Suprapubic skin (tissue), 4 donors: ENCODE results near the gene MAD1L1. TPM values are rescaled to one million over a fixed set of nuclear protein-coding genes. Genes with fewer than 3 reads are reported as not detected.

Experiments
- DNase-seq, 2 donors: peaks; one replicate each; pipeline ENCODE4 v3.0.0-alpha.2; 2019; ENCODE audit warnings: low spot score in 2 of 2
- H3K27ac ChIP-seq: fragments of 200-600 bp; sonication (generic); one replicate; pipeline ENCODE4 v1.5.1; 2019
- H3K27me3 ChIP-seq: fragments of 200-600 bp; sonication (generic); one replicate; pipeline ENCODE4 v1.5.1; 2019
- H3K36me3 ChIP-seq: fragments of 200-600 bp; sonication (generic); one replicate; pipeline ENCODE4 v1.5.1; 2019
- H3K4me1 ChIP-seq: fragments of 200-600 bp; sonication (generic); one replicate; pipeline ENCODE4 v1.5.1; 2019
- H3K4me3 ChIP-seq: fragments of 200-600 bp; sonication (generic); one replicate; pipeline ENCODE4 v1.5.1; 2019; ENCODE audit warnings: mild to moderate bottlenecking
- H3K9me3 ChIP-seq: fragments of 200-600 bp; sonication (generic); one replicate; pipeline ENCODE4 v1.5.1; 2019
- CTCF ChIP-seq, 2 donors: fragments of 200-600 bp in 1 of 2; fragments of 450-650 bp in 1 of 2; sonication (generic) in 1 of 2; IDR thresholded peaks; one replicate each; pipeline ENCODE4 v1.5.1; 2016 to 2019; ENCODE audit warnings: antibody characterized with exemption in 2 of 2, mild to moderate bottlenecking in 1 of 2, moderate library complexity in 1 of 2
- EP300 ChIP-seq: sonication (generic); formaldehyde crosslinking; IDR thresholded peaks from one replicate; pipeline ENCODE4 v1.6.1; 2017; ENCODE audit warnings: antibody characterized with exemption
- POLR2A ChIP-seq, 2 donors: fragments of 450-650 bp; IDR thresholded peaks; one replicate each; pipeline ENCODE4 v1.6.1; 2017; ENCODE audit warnings: antibody characterized with exemption in 2 of 2, mild to moderate bottlenecking in 2 of 2, moderate library complexity in 2 of 2
- POLR2AphosphoS5 ChIP-seq, 3 donors: sonication (generic); formaldehyde crosslinking; IDR thresholded peaks; one replicate each; pipeline ENCODE4 v1.6.1; 2017; ENCODE audit warnings: antibody characterized with exemption in 3 of 3
- WGBS: methylation state at CpG from one replicate; pipeline ENCODE4 v1.1.5; 2018; 5-methylcytosine and 5-hydroxymethylcytosine counted together
- total RNA-seq, 4 donors: library from RNA; depleted of rRNA; stranded (reverse); fragments of >200 nt; gene quantifications; one replicate each; pipeline ENCODE4 v1.1.0, GENCODE V29; 2016

Gene MAD1L1
- total RNA-seq, 4 donors from 2014 or later: 53.2 to 69.8 (median 62.2) TPM

DNA sequence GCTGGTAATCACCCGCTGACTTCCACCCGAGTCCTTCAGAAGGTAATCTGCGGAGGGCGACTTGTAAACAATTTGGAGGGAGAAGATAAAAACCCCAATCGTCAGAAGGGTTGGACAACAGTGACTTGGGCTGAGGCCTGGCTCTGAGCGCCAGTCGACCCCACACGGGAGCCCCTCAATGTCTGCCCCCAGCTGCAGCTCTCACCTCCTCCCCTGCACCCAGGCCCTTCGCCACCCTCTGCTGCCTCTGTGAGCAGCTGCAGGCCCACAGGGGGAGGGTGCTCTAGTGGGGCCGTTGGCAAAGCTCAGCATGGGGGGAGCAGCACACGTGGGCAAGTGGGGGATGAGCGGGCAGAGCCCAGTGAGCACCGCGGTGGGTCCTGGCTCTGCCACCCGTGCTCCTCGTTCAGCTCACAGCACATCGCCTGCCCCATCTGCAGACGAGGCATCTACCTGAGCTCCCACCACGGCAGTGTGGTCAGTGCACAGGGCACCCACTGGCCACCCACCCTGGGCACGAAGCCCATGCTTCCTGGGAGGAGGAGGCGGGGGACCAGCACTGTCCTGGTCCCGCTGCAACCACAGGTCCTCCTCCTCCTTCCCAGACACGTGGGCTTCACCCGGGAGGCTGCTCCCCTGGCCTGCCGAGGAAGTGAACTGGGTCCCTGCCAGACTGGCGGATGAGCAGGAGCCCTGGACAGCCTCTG, 282.1 kb downstream of the MAD1L1 start:
- H3K4me3 ChIP-seq: no peak overlapping the region
- H3K4me1 ChIP-seq: peaks cover 22% of the 10 kb centered on the region
- no peaks in the 10 kb centered on the region for H3K9me3 ChIP-seq
- 85% methylated on average over 12 of the region's 26 CpGs for WGBS
- DNase-seq: no peak
- H3K36me3 ChIP-seq: no peaks in the 10 kb centered on the region
- TF ChIP-seq EP300 (no peak), POLR2AphosphoS5 (IDR thresholded peaks at IDR 0.05) (no peak), POLR2A (IDR thresholded peaks at IDR 0.05) (no peak), CTCF (IDR thresholded peaks at IDR 0.05) (no peak)
- H3K27me3 ChIP-seq: no peaks in the 10 kb centered on the region
- no peak overlapping the region for H3K27ac ChIP-seq

- Histone ChIP-seq H3K27me3 (no peaks in the 10 kb centered on the region), H3K9me3 (no peaks in the 10 kb centered on the region), H3K4me3 (no peak overlapping the region), H3K4me1 (peaks cover 22% of the 10 kb centered on the region), H3K36me3 (no peaks in the 10 kb centered on the region), H3K27ac (no peak overlapping the region)
- WGBS: 93% methylated on average over 12 of the region's 18 CpGs
- no peak for DNase-seq
- TF ChIP-seq EP300 (no peak), POLR2AphosphoS5 (IDR thresholded peaks at IDR 0.05) (no peak), CTCF (IDR thresholded peaks at IDR 0.05) (no peak), POLR2A (IDR thresholded peaks at IDR 0.05) (no peak)
Observed at GRCh38 chr7:1950066-1950451, 282.7 kb downstream of the MAD1L1 start.

DNA sequence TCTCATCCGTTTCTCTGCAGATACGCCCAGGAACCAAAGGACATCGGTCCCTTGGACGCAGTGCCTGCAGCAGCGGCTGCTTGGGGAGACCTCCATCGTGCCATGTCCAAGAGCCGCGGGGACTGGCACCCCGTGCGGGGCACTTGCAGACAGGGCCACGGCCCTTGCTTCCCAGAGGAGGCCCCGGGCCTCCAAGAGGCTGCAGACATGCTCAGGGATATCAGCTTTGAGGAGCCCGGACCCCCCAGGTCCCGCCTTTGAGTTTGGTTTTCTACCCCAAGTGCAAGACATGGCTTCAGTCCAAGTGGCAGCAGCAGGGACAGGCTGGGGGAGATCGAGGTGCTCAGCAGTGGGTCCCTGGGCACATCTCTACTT, 283.1 kb downstream of the MAD1L1 start:
- H3K4me3 ChIP-seq: no peak overlapping the region
- WGBS: 88% methylated on average over 3 of the region's 15 CpGs
- no peaks in the 10 kb centered on the region for H3K27me3 ChIP-seq
- no peaks in the 10 kb centered on the region for H3K36me3 ChIP-seq
- TF ChIP-seq POLR2AphosphoS5 (IDR thresholded peaks at IDR 0.05) (no peak), EP300 (no peak), CTCF (IDR thresholded peaks at IDR 0.05) (no peak), POLR2A (IDR thresholded peaks at IDR 0.05) (no peak)
- no peaks in the 10 kb centered on the region for H3K9me3 ChIP-seq
- peak in 1 of 2 donors; percentile 46 for DNase-seq
- H3K27ac ChIP-seq: no peak overlapping the region
- H3K4me1 ChIP-seq: peaks cover 22% of the 10 kb centered on the region

DNA sequence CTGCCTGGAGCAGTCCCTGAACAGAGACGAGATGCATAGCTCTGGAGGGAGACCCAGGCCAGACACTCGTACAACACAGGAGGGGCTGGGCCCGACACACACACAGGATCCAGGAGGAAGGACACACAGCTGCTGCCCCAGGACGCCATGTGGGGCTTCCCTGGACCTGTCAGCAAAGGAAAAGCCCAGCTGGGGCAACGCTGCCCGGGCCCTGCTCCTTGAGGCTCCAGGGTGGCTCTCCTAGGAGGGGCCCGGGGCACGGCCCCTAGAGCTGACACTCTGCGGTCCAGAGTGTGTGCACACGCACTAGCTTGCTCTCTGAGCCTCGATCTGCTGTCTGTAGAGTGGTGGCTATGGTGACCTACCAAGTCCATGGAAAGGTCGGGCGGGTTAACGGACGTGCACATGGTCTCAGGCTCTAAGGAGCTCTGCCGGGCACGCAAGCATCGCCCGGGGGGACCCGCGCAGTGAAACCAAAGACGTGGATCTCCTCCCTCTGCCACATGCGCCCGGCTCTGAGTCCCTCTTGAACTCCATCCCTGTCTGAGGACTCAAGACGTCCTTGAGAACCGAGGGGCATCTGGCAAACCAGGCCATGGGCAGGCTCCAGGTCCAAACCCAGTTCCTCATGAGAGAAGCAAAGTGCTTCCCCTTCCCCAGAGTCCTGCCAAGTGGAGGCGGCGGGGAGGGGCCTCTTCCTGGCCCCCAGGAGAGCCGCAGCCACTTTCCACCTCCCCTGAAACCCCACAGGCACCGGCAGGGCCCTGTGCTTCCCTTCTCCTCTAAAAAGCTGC, 283.7 kb downstream of the MAD1L1 start:
- no peaks in the 10 kb centered on the region for H3K9me3 ChIP-seq
- no peak overlapping the region for H3K27ac ChIP-seq
- no peaks in the 10 kb centered on the region for H3K36me3 ChIP-seq
- H3K4me1 ChIP-seq: peaks cover 22% of the 10 kb centered on the region
- H3K27me3 ChIP-seq: no peaks in the 10 kb centered on the region
- WGBS: 96% methylated on average over 21 of the region's 30 CpGs
- H3K4me3 ChIP-seq: no peak overlapping the region
- DNase-seq: peak in 1 of 2 donors; percentile 41
- TF ChIP-seq POLR2A (IDR thresholded peaks at IDR 0.05) (no peak), CTCF (IDR thresholded peaks at IDR 0.05) (no peak), POLR2AphosphoS5 (IDR thresholded peaks at IDR 0.05) (no peak), EP300 (no peak)

DNA sequence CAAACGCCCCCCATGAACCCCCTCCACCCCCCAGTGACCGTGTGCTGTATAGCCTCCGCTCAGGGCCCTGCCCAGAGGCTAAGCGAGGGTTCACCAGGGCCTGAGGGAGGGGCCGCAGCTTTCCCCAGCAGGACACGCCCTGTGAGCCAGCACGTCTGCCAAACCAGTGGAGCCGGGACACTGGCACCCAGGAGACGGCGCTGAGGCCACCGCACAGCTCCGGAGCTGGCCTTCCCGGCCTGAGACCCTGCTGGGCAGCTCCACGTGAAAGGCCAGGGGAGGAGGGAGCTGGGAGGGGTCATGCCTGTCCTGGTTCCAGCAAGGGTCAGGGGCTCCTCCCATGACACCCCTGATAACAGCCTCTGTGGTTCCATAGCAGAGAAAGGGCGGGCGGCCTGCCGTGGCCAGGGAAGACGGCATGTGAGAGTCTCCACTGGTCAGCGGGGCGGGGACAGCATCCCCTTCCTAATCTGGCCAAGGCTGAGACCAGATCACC, 284.4 kb downstream of the MAD1L1 start:
- no peaks in the 10 kb centered on the region for H3K9me3 ChIP-seq
- no peaks in the 10 kb centered on the region for H3K27me3 ChIP-seq
- no peak for TF ChIP-seq POLR2A (IDR thresholded peaks at IDR 0.05)
- no peak for TF ChIP-seq POLR2AphosphoS5 (IDR thresholded peaks at IDR 0.05)
- no peak for TF ChIP-seq EP300
- no peak for TF ChIP-seq CTCF (IDR thresholded peaks at IDR 0.05)
- peak in 1 of 2 donors; percentile 62 for DNase-seq
- H3K4me3 ChIP-seq: no peak overlapping the region
- no peaks in the 10 kb centered on the region for H3K36me3 ChIP-seq
- no peak overlapping the region for H3K27ac ChIP-seq
- peaks cover 22% of the 10 kb centered on the region for H3K4me1 ChIP-seq
- WGBS: 42% methylated on average over 3 of the region's 20 CpGs
